ENCODE results near the gene ZNF777.

Gene ZNF777

GRCh38 chr7:149479568-149479967 lies 18.7 kb upstream of the ZNF777 start:
- H3K9me3 Mint-ChIP-seq: peaks cover 27% of the 10 kb centered on the region

GRCh38 chr7:149478754-149479153 lies 17.9 kb upstream of the ZNF777 start:
- no peak for TF ChIP-seq CTCF (IDR thresholded peaks at IDR 0.05)
- Mint-ChIP-seq H3K9me3 (peaks cover 27% of the 10 kb centered on the region), H3K4me3 (no peak overlapping the region), H3K4me1 (peaks cover 8% of the 10 kb centered on the region), H3K36me3 (ENCODE audit: low read depth) (peaks cover 84% of the 10 kb centered on the region), H3K27me3 (ENCODE audit: low read depth, poor library complexity) (peaks cover 3% of the 10 kb centered on the region), H3K27ac (no peak overlapping the region)
- DNase-seq: no peak

More at GRCh38 chr7:149479568-149479967, 18.7 kb upstream of the ZNF777 start:
- Mint-ChIP-seq H3K4me3 (no peak overlapping the region), H3K36me3 (ENCODE audit: low read depth) (peaks cover 83% of the 10 kb centered on the region), H3K4me1 (peaks cover 8% of the 10 kb centered on the region), H3K27ac (no peak overlapping the region), H3K27me3 (ENCODE audit: low read depth, poor library complexity) (peaks cover 3% of the 10 kb centered on the region)
- no peak for DNase-seq
- TF ChIP-seq CTCF (IDR thresholded peaks at IDR 0.05): no peak

GRCh38 chr7:149477494-149478443 lies 16.9 kb upstream of the ZNF777 start:
- Mint-ChIP-seq H3K27ac (no peak overlapping the region), H3K4me1 (peaks cover 8% of the 10 kb centered on the region), H3K4me3 (no peak overlapping the region), H3K9me3 (peaks cover 27% of the 10 kb centered on the region), H3K27me3 (ENCODE audit: low read depth, poor library complexity) (peaks cover 3% of the 10 kb centered on the region), H3K36me3 (ENCODE audit: low read depth) (peaks cover 89% of the 10 kb centered on the region)
- no peak for TF ChIP-seq CTCF (IDR thresholded peaks at IDR 0.05)
- no peak for DNase-seq

- H3K4me1 Mint-ChIP-seq: peaks cover 8% of the 10 kb centered on the region
- H3K27me3 Mint-ChIP-seq (ENCODE audit: low read depth, poor library complexity): peaks cover 3% of the 10 kb centered on the region
- no peak overlapping the region for H3K27ac Mint-ChIP-seq
- DNase-seq: no peak
- no peak for TF ChIP-seq CTCF (IDR thresholded peaks at IDR 0.05)
- peaks cover 93% of the 10 kb centered on the region for H3K36me3 Mint-ChIP-seq (ENCODE audit: low read depth)
- H3K4me3 Mint-ChIP-seq: no peak overlapping the region
- H3K9me3 Mint-ChIP-seq: peaks cover 34% of the 10 kb centered on the region
Observed at GRCh38 chr7:149476791-149477190, 15.9 kb upstream of the ZNF777 start.

GRCh38 chr7:149475121-149476045 lies 14.5 kb upstream of the ZNF777 start:
- DNase-seq: no peak
- Mint-ChIP-seq H3K9me3 (peaks cover 48% of the 10 kb centered on the region), H3K27ac (no peak overlapping the region), H3K27me3 (ENCODE audit: low read depth, poor library complexity) (peaks cover 6% of the 10 kb centered on the region), H3K4me1 (peaks cover 8% of the 10 kb centered on the region), H3K4me3 (no peak overlapping the region), H3K36me3 (ENCODE audit: low read depth) (peaks cover 93% of the 10 kb centered on the region)
- no peak for TF ChIP-seq CTCF (IDR thresholded peaks at IDR 0.05)

All from nephron progenitor cell (in vitro differentiated cells).